ENCODE data around the gene PSMD9. TPM values are rescaled to one million over a fixed set of nuclear protein-coding genes. Genes with fewer than 3 reads are reported as not detected.

PSMD9 gene
- total and polyA plus RNA-seq, 4 donors, result 39.0 to 57.6 (median 51.2) TPM

DNA sequence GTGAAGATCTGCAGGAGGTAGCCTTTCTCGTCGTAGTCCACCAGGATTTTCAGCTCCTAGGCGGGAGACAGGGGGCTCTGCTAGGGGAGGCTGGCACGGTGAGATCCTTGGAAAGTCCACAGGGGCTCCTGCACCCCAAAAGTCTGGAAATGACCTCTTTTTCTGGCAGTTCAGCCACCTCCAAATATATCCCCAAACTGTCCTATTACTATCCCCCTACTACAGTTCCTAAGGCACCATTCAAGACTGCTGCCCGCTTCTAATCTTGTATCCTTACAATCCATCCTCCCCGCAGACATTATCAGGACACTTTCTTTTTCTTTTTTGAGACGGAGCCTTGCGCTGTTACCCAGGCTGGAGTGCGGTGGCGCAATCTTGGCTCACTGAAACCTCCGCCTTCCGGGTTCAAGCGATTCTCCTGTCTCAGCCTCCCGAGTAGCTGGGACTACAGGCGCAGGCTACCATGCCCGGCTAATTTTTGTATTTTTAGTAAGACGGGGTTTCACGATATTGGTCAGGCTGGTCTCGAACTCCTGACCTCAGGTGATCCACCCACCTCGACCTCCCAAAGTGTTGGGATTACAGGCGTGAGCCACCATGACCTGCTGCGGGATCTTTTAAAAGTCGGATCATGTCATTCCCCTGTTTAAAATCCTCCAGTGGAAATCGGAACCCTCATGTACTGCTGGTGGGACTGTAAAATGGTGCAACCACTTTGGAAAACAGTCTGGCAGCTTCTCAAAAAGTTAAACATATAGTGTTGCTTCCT is 48.4 kb upstream of the PSMD9 start:
- Histone ChIP-seq H3K27ac (ENCODE audit: low read depth in 1 of 2, low read length in 2 of 2) (peak overlapping the region in 1 of 2 donors; percentile 35), H3K9ac (ENCODE audit: low read depth in 1 of 2, low read length in 2 of 2) (peak overlapping the region in 1 of 2 donors; percentile 16)

DNA sequence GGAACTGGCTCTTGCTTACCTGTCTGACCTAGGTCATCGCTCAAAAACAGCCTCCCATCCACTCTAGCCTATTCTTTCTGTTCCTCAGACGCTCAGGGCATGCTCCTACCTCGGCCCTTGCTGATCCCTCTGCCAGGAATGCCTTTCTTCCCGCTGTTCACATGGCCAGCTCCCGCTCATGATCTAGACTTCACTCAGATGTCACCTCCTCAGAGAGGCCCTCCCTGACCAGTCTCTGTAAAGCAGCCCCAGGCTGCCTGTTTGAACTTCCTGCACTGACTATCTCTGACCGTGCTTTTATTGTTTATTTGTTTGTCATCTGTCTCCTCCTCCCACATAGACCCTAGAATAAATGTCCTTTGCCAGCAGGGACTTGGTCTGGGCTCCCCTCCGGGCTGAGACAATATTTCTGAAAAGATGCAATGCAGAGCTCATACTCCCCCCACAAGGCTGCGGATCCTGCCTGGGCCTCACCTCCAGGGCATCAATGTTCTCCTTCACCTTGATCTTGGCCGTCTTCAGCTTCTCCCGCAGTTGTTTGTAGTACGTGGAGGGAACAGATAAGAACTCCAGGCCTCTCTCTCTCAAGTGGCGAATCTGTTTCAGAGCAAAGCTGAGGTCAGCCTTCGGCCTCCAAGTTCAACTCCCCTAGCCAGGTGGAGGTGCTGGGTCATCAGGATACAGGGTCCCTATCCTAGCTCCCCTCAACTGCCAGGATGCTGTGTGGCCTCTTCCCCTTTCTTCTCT is 45.2 kb upstream of the PSMD9 start:
- H3K36me3 ChIP-seq (ENCODE audit: control insufficient read depth in 4 of 4, insufficient read depth in 3 of 4, low read depth in 1 of 4, low read length in 3 of 4), result peaks cover 26 to 61% (median 52%) of the 10 kb centered on the region in 4 donors
- peaks cover 0 to 4% (median 1%) of the 10 kb centered on the region in 4 donors for H3K4me1 ChIP-seq (ENCODE audit: control insufficient read depth in 4 of 4, insufficient read depth in 4 of 4, low read length in 3 of 4)
- no peak for DNase-seq (ENCODE audit: low spot score)
- no peaks in the 10 kb centered on the region for H3K9me3 ChIP-seq (ENCODE audit: control insufficient read depth in 4 of 4, low read length in 3 of 4)
- 78% methylated on average over 13 of the region's 13 CpGs for WGBS
- no peaks in the 10 kb centered on the region for H3K27me3 ChIP-seq (ENCODE audit: control insufficient read depth in 4 of 4, insufficient read depth in 4 of 4, low read length in 3 of 4)
- H3K27ac ChIP-seq (ENCODE audit: low read depth in 1 of 2, low read length in 2 of 2), result no peak overlapping the region
- no peak overlapping the region for H3K9ac ChIP-seq (ENCODE audit: low read depth in 1 of 2, low read length in 2 of 2)
- H3K4me3 ChIP-seq (ENCODE audit: low read depth in 1 of 3, low read length in 3 of 3), result no peak overlapping the region
- TF ChIP-seq FOXA1 (IDR thresholded peaks at IDR 0.05) (no peak), YY1 (IDR thresholded peaks at IDR 0.05) (no peak), SP1 (IDR thresholded peaks at IDR 0.05) (no peak), TAF1 (conservative IDR thresholded peaks at IDR 0.05) (no peak), RAD21 (IDR thresholded peaks at IDR 0.05) (no peak), FOXA2 (IDR thresholded peaks at IDR 0.05) (no peak), HNF4G (IDR thresholded peaks at IDR 0.05) (no peak), JUND (IDR thresholded peaks at IDR 0.05) (no peak)
- TF ChIP-seq, protein P1, sequence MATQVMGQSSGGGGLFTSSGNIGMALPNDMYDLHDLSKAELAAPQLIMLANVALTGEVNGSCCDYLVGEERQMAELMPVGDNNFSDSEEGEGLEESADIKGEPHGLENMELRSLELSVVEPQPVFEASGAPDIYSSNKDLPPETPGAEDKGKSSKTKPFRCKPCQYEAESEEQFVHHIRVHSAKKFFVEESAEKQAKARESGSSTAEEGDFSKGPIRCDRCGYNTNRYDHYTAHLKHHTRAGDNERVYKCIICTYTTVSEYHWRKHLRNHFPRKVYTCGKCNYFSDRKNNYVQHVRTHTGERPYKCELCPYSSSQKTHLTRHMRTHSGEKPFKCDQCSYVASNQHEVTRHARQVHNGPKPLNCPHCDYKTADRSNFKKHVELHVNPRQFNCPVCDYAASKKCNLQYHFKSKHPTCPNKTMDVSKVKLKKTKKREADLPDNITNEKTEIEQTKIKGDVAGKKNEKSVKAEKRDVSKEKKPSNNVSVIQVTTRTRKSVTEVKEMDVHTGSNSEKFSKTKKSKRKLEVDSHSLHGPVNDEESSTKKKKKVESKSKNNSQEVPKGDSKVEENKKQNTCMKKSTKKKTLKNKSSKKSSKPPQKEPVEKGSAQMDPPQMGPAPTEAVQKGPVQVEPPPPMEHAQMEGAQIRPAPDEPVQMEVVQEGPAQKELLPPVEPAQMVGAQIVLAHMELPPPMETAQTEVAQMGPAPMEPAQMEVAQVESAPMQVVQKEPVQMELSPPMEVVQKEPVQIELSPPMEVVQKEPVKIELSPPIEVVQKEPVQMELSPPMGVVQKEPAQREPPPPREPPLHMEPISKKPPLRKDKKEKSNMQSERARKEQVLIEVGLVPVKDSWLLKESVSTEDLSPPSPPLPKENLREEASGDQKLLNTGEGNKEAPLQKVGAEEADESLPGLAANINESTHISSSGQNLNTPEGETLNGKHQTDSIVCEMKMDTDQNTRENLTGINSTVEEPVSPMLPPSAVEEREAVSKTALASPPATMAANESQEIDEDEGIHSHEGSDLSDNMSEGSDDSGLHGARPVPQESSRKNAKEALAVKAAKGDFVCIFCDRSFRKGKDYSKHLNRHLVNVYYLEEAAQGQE (IDR thresholded peaks at IDR 0.05), result no peak
- TF ChIP-seq, protein P2, sequence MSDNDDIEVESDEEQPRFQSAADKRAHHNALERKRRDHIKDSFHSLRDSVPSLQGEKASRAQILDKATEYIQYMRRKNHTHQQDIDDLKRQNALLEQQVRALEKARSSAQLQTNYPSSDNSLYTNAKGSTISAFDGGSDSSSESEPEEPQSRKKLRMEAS (IDR thresholded peaks at IDR 0.05), result no peak

More for the DNA sequence above, 48.4 kb upstream of the PSMD9 start:
- 84% methylated on average over 24 of the region's 24 CpGs for WGBS
- Histone ChIP-seq H3K27me3 (ENCODE audit: control insufficient read depth in 4 of 4, insufficient read depth in 4 of 4, low read length in 3 of 4) (no peaks in the 10 kb centered on the region), H3K9me3 (ENCODE audit: control insufficient read depth in 4 of 4, low read length in 3 of 4) (no peaks in the 10 kb centered on the region), H3K4me3 (ENCODE audit: low read depth in 1 of 3, low read length in 3 of 3) (peak overlapping the region; percentile 49 to 66 (median 51)), H3K36me3 (ENCODE audit: control insufficient read depth in 4 of 4, insufficient read depth in 3 of 4, low read depth in 1 of 4, low read length in 3 of 4) (peaks cover 12 to 42% (median 32%) of the 10 kb centered on the region in 4 donors), H3K4me1 (ENCODE audit: control insufficient read depth in 4 of 4, insufficient read depth in 4 of 4, low read length in 3 of 4) (peaks cover 0 to 4% (median 1%) of the 10 kb centered on the region in 4 donors)
- TF ChIP-seq, protein P3, sequence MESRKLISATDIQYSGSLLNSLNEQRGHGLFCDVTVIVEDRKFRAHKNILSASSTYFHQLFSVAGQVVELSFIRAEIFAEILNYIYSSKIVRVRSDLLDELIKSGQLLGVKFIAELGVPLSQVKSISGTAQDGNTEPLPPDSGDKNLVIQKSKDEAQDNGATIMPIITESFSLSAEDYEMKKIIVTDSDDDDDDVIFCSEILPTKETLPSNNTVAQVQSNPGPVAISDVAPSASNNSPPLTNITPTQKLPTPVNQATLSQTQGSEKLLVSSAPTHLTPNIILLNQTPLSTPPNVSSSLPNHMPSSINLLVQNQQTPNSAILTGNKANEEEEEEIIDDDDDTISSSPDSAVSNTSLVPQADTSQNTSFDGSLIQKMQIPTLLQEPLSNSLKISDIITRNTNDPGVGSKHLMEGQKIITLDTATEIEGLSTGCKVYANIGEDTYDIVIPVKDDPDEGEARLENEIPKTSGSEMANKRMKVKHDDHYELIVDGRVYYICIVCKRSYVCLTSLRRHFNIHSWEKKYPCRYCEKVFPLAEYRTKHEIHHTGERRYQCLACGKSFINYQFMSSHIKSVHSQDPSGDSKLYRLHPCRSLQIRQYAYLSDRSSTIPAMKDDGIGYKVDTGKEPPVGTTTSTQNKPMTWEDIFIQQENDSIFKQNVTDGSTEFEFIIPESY (IDR thresholded peaks at IDR 0.05), result no peak
- TF ChIP-seq EGR1 (IDR thresholded peaks at IDR 0.05; ENCODE audit: low read depth in 2 of 2) (no peak), FOXA1 (IDR thresholded peaks at IDR 0.05) (no peak), SP1 (IDR thresholded peaks at IDR 0.05) (no peak), RXRA (IDR thresholded peaks at IDR 0.05) (no peak), TAF1 (conservative IDR thresholded peaks at IDR 0.05) (no peak)
- TF ChIP-seq, protein P4, sequence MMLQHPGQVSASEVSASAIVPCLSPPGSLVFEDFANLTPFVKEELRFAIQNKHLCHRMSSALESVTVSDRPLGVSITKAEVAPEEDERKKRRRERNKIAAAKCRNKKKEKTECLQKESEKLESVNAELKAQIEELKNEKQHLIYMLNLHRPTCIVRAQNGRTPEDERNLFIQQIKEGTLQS (IDR thresholded peaks at IDR 0.05), result no peak
- TF ChIP-seq, protein P2 (IDR thresholded peaks at IDR 0.05), result no peak
- DNase-seq (ENCODE audit: low spot score), result no peak
